GM21447 (cell line): Measurements from ENCODE around the gene BCAS3.
"Not testable (repeated sequence)": the region's sequence is repeated elsewhere in the genome, so short reads cannot be mapped to it uniquely, and the experiment has no call there.

Experiments used
- ATAC-seq: cut with Tn5 transposase; IDR thresholded peaks from one replicate; pipeline ENCODE4 v1.9.1; 2021; ENCODE audit not compliant: unreplicated experiment

Gene BCAS3

GRCh38 chr17:60863892-60864707 is 186.4 kb downstream of the BCAS3 start:
- no peak for ATAC-seq

GRCh38 chr17:60864708-60865005 is 187.0 kb downstream of the BCAS3 start:
- no peak for ATAC-seq

GRCh38 chr17:60874772-60875171 is 197.1 kb downstream of the BCAS3 start:
- ATAC-seq = no peak

GRCh38 chr17:60886731-60887613 is 209.3 kb downstream of the BCAS3 start:
- not testable (repeated sequence) for ATAC-seq

- ATAC-seq = no peak
Measured at GRCh38 chr17:60887614-60888028, 210.0 kb downstream of the BCAS3 start.

- no peak for ATAC-seq
Measured at GRCh38 chr17:60888812-60889709, 211.4 kb downstream of the BCAS3 start.

GRCh38 chr17:60891149-60891548 is 213.5 kb downstream of the BCAS3 start:
- ATAC-seq = no peak

- ATAC-seq = no peak
Measured at GRCh38 chr17:60893475-60893874, 215.8 kb downstream of the BCAS3 start.

- no peak for ATAC-seq
Measured at GRCh38 chr17:60896996-60897395, 219.3 kb downstream of the BCAS3 start.

GRCh38 chr17:60899115-60899514 is 221.5 kb downstream of the BCAS3 start:
- ATAC-seq = no peak

- ATAC-seq = no peak
Measured at GRCh38 chr17:60900688-60901087, 223.0 kb downstream of the BCAS3 start.

GRCh38 chr17:60901242-60901641 is 223.6 kb downstream of the BCAS3 start:
- no peak for ATAC-seq

- no peak for ATAC-seq
Measured at GRCh38 chr17:60901806-60902205, 224.2 kb downstream of the BCAS3 start.

- no peak for ATAC-seq
Measured at GRCh38 chr17:60902399-60902798, 224.7 kb downstream of the BCAS3 start.

GRCh38 chr17:60904582-60904981 is 226.9 kb downstream of the BCAS3 start:
- ATAC-seq = no peak

GRCh38 chr17:60905709-60906108 is 228.1 kb downstream of the BCAS3 start:
- ATAC-seq = no peak

- ATAC-seq = no peak
Measured at GRCh38 chr17:60908324-60908723, 230.7 kb downstream of the BCAS3 start.

GRCh38 chr17:60909405-60909804 is 231.8 kb downstream of the BCAS3 start:
- no peak for ATAC-seq

- no peak for ATAC-seq
Measured at GRCh38 chr17:60910415-60910814, 232.8 kb downstream of the BCAS3 start.

- no peak for ATAC-seq
Measured at GRCh38 chr17:60914078-60914477, 236.4 kb downstream of the BCAS3 start.

- ATAC-seq = no peak
Measured at GRCh38 chr17:60916043-60916442, 238.4 kb downstream of the BCAS3 start.
